HG03196 (cell line): ENCODE results near the gene GPR27.

Source experiments
- ATAC-seq: cut with Tn5 transposase; IDR thresholded peaks from one replicate; pipeline ENCODE4 v1.9.1; 2021; ENCODE audit not compliant: unreplicated experiment

GPR27 gene

DNA sequence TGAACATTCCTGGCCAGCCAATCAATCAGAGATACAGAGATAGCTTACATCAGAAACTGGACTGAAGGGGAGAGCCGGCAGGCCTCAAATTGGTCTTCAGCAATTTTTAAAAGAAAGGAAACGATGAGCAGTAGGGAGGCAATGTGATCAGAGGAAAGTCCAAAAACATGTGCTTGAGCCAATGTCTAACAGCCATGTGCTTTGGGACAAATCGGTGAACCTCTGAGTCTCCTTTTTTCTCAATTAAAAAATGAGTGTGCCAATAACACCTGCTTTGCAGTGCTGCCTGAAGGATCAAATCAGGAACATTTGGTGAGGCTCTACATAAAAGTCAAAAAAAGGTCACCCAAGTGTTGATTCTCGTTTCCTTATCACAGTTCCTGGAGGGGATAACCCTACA, 21.0 kb upstream of the GPR27 start:
- no peak for ATAC-seq

DNA sequence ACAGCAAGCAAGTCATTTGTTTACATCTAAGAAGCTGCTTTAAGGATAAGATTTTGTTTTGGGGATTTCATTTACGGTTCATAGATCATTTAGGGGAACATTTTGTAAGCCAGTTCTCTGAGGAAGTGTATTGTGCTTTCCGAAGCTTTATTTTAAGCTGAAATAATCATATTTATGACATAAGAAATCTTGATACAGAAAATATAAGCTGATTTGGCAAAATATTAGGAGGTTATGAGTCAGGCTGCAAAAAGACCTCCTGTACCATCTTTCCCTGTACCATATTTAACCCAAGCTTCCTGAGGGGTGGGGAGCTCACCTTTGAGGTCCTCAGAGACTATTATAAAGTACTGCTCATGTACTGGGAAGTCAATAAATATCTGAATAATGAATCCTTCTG, 20.3 kb upstream of the GPR27 start:
- ATAC-seq: no peak

DNA sequence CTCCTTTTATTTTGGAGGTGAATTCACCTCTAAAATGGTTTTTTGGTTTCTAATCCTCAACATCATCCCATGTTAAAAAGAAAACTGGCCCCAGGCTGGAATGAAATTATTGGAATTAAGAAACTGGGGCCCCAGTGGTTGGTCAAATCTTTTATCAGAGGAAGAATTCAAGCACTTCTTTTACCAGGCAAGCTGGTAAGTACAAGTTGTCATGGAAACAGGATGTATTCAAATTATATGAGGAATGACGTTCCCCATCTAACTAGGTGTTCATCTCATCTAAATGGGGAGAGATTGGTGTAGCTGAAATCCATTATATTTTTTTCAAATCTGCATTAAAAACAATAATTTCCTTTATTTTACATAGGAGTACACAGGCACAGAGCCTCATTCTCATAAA, 18.8 kb upstream of the GPR27 start:
- no peak for ATAC-seq

DNA sequence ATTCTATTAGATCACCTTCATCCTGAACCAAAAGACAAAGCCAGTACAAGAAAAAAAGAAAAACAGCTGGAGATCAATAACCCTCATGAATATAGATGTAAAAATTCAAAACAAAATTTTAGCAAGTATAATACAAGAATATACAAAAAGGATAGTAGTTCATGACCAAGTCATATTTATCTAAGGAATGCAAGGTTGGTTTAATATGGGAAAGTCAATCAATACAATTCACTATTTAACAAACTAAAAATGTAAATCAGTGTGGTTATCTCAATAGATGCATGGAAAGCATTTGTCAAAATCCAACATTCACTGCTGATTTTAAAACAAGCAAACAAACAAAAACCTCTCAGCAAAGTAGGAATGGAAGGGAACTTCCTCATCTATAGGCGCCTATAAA, 11.0 kb upstream of the GPR27 start:
- ATAC-seq: no peak

DNA sequence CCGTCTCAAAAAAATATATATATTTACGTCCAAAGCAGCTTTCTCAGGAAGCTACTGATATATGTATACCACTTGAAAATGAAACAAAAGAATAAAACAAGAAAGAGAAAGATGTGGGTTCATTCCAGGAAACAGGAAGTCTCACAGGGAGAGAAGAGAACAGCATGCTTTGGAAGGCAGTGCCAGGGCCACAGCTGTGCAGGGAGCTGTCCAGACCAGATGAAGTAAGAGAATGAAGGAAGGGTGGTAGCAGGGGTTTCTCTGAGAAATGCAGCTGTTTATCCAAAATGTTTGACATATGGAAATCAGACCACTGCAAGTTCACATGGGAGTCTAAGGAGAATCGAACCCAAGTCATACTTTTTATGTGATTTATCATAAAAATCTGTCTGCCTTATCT, 8.9 kb upstream of the GPR27 start:
- no peak for ATAC-seq

DNA sequence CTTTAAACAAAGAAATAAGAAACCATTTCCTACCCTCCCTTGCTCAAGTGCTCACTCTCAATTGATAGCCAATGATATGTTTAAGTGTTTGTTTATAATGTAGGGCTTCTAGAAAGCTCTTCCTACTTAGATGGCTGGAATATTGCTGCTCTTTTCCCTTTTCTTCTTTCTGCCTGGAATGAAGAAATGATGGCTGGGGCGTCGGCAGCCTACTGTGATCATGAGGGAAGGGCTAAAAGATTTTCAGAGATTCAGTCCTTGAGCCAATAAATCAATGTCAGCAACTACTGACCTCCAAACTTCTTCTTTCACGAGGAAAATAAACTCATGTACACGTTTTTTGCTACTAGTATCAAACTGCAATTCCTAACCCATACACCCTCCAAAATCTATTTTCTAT, 2.1 kb upstream of the GPR27 start:
- no peak for ATAC-seq

DNA sequence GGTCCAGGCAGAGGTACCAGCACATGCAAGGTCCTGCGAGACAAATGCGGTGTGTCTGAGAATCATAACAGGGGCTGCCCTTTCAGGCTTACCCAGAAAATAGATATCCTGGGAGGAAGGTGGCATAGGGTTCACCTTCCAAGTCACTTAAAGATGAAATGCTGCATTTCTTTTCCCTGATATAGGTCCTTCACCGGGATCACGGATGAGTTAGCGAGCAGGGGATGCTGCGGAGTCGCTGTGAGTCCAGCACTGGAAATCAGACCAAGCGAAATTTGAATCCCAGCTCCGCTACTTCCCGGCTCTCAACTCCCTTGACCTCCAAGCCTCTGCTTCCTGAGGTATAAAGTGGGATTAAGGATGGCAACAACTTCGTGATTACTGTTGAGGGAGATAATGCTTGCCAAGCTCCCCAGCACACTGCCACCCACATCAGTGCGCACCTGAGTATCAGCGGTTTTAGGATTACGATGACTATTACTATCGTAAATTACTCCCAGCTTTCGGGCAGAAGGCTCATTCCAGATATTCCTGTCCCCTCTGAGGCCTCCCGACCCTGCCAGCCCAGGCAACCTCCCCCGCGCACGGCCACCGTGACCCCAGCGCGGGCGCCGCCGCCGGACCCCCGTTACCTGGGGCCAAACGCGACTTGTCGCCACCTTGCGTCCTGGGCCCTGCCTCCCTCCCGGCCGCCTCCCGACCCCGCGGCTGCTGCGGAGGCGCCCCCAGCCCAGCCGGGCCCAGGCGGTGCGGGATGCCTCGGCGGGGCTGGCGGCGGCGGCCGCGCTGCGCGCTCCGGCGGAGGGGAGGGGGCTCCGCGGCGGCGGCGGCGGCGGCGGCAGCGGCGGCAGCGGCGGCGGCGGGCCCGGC, 589 bp upstream of the GPR27 start:
- ATAC-seq: no peak

DNA sequence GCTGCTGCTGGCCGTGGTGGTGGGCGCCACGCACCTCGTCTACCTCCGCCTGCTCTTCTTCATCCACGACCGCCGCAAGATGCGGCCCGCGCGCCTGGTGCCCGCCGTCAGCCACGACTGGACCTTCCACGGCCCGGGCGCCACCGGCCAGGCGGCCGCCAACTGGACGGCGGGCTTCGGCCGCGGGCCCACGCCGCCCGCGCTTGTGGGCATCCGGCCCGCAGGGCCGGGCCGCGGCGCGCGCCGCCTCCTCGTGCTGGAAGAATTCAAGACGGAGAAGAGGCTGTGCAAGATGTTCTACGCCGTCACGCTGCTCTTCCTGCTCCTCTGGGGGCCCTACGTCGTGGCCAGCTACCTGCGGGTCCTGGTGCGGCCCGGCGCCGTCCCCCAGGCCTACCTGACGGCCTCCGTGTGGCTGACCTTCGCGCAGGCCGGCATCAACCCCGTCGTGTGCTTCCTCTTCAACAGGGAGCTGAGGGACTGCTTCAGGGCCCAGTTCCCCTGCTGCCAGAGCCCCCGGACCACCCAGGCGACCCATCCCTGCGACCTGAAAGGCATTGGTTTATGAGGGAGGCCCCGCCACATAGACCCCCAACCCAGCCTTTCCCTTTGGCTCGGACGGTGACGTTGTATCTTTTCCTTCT, 1.1 kb downstream of the GPR27 start:
- no peak for ATAC-seq

GRCh38 chr3:71758091-71758490, 4.4 kb downstream of the GPR27 start:
- no peak for ATAC-seq

DNA sequence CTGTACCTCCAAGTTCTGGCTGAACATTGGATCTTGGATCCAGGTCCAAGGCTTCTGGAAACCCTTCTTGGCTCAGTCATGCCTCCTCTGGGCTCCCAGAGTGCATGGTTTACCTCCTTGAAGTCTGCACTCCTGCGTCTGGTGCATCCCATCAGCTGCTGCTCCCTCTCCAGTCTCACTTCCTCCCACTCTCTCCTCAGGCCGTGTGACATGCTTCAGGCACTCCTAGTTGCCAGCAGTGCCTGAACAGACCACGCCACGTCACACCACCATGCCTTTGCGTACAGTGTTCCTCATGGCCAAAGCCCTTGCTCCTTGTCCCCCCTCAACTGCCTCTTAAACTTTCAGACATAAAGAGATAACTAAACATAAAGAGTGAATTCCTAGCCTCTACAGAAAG, 5.7 kb downstream of the GPR27 start:
- no peak for ATAC-seq

DNA sequence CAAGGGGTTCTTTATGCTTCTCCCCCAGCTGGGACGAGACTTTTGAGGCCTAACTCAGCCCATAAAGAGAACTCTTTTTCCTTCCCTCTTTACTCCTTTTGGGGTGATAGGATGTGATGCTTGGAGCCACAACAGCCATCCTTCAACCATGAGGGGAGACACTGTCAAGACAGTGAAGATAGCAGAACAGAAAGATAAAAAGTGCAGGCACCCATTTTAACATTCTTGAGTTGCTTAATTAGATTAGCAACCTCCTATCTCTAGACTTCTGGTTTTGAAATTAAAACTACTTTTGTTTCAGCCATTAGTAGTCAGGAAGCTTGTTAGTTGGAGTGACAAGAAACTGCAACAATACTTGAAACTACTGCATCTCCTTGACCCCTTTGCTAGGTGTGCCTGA, 6.5 kb downstream of the GPR27 start:
- no peak for ATAC-seq

DNA sequence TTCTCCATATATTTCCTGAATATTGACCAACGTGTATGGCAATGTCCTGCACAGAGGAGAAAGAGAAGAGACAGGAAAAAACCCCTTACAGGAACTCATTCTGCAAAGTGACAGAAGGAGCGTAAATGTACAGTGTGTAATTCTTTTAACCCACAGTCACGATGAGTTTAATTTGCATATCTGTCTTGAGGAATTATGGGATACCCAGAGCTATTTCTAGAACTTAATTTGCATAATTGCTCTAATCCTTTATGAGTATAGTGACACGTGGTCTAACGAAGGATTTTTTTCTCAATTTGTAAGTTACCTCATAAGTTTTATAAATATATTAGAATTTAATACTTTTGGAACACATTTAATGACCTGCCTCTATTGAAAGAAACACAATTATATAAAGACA, 9.8 kb downstream of the GPR27 start:
- ATAC-seq: no peak

DNA sequence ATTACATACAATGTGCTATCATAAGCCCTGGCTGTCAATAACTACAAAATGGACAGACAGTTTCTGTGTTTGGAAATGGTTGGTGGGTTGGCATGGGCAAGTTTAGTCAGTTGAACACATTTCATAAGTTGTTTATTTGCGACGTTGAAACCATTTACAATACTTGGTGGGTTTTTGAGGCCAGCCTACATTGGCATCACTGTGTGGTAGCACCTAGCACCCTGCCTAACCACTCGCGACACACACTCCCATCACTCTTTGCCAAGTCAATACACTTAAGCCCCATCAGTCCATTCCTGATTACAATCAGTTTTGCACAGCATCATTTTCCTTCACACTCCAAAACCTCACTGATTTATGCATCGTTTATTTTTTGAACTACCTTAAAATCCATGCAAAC, 17.5 kb downstream of the GPR27 start:
- ATAC-seq: no peak

GRCh38 chr3:71771884-71772283, 18.2 kb downstream of the GPR27 start:
- no peak for ATAC-seq

DNA sequence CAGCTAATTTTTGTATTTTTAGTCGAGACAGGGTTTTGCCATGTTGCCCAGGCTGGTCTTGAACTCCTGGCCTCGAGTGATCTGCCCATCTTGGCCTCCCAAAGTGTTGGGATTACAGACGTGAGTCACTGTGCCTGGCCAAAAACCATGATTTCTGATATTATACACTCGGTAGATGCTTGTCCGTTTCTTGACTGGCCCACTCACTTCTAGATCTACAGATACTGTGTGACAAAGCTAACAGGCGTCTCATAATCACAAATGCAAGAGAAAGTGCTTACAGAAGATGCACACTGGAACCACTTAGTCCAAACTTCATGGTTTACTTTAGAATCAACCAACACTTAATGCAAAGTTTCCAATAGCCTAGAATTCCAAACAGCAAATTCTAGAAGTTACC, 22.9 kb downstream of the GPR27 start:
- no peak for ATAC-seq

DNA sequence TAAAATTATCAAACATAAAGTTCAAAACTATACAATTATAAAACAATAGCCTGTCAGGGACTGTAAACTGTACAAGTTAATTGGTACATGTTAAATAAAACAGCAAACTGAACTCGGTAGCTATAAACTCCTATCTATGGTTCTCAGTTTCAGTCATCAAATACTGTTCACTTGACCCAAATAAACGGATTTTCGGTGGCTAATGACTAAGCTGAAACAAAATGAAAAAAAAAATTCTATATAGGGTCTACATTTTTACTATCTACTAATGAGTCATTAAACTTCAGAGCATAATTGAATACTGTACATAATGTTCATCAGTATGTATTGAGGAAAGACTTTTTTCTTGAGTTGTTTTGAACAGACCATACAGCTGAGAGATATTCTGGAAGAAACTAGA, 24.7 kb downstream of the GPR27 start:
- no peak for ATAC-seq

- ATAC-seq: no peak
These were observed 26.2 kb downstream of the GPR27 start for GRCh38 chr3:71779674-71780377.

GRCh38 chr3:71780430-71780829, 26.8 kb downstream of the GPR27 start:
- no peak for ATAC-seq

- no peak for ATAC-seq
These were observed 29.5 kb downstream of the GPR27 start for GRCh38 chr3:71783152-71783551.

DNA sequence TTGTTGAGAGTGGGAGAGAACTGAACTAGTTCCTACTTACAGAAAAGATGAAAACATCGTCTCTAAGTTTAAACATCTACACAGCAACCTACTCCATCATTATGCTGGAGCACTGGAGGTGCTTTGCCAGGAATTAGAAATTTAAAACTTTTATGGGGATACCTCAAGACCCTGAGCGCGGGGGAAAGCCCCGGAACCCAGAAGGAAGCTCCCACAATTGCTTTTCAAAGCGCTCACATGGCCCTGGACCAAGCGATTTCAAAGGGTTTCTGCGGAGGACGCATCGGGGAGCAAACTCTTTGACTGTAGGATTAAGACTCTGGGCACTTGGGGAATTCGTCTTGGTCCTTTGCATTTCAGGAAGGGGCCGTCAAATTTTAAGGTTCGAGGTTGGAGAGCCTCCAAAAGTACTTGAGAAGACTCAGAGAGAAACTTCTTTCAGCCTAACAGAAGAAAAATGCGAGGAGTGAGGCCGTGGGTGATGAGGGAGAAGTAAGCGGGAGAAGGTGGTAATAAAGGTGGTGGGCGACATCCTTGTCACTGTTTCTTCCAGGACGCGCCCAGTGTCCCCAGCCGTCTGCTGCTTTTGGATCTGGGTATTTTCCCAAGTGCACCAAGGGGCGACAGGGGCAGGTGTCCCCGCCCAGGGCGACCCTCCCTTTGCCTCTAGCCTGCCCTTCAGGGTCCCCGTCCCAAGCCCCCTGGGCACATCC, 30.7 kb downstream of the GPR27 start:
- no peak for ATAC-seq

GRCh38 chr3:71784914-71785531, 31.4 kb downstream of the GPR27 start, which contains the start of gene PROK2:
PROK2 (minus strand) TSS chr3:71785148; CDS start chr3:71785052, 96 bp downstream.
- ATAC-seq: no peak
